Stimulated activated CD8-positive, alpha-beta memory T cell treated with anti-CD3 and anti-CD28 coated beads, Interleukin-4, amount 100 ng/mL, for 4 hours (primary cell): ENCODE data around the gene SNX5.
A peak's percentile ranks its signal among the peaks of the same experiment; 100 is the strongest.

Source experiments
- DNase-seq, 2 donors: peaks; one replicate each; pipeline ENCODE4 v3.0.0-alpha.2; 2020; ENCODE audit warnings: low read depth in 2 of 2, low spot score in 1 of 2

SNX5 gene

GRCh38 chr20:17992847-17993513, 24.4 kb upstream of the SNX5 start:
- DNase-seq: no peak

GRCh38 chr20:17992224-17992637, 23.6 kb upstream of the SNX5 start:
- DNase-seq: no peak

- DNase-seq: no peak
These were observed 21.8 kb upstream of the SNX5 start for GRCh38 chr20:17990278-17990972.

GRCh38 chr20:17987988-17988387, 19.4 kb upstream of the SNX5 start:
- no peak for DNase-seq

- no peak for DNase-seq
These were observed 16.9 kb upstream of the SNX5 start for GRCh38 chr20:17985388-17986018.

- DNase-seq: no peak
These were observed 7.7 kb upstream of the SNX5 start for GRCh38 chr20:17976305-17976704.

GRCh38 chr20:17972121-17972520, 3.5 kb upstream of the SNX5 start:
- DNase-seq: no peak

GRCh38 chr20:17971300-17972013, 2.9 kb upstream of the SNX5 start:
- no peak for DNase-seq

- peak in 1 of 2 donors; percentile 5 for DNase-seq
These were observed 1.4 kb upstream of the SNX5 start for GRCh38 chr20:17969884-17970409.

GRCh38 chr20:17969278-17969883, 787 bp upstream of the SNX5 start:
- no peak for DNase-seq

- DNase-seq: no peak
These were observed 851 bp downstream of the SNX5 start for GRCh38 chr20:17967521-17968365.

GRCh38 chr20:17966432-17967310, 1.9 kb downstream of the SNX5 start:
- DNase-seq: no peak

GRCh38 chr20:17965042-17965697, 3.4 kb downstream of the SNX5 start:
- no peak for DNase-seq

GRCh38 chr20:17964632-17965031, 4.0 kb downstream of the SNX5 start:
- no peak for DNase-seq

GRCh38 chr20:17964073-17964472, 4.5 kb downstream of the SNX5 start:
- no peak for DNase-seq

- DNase-seq: no peak
These were observed 5.3 kb downstream of the SNX5 start for GRCh38 chr20:17963114-17963897.

GRCh38 chr20:17961587-17961940, 7.0 kb downstream of the SNX5 start:
- DNase-seq: no peak
